GM19395 (cell line): ENCODE measurements around the gene ROPN1B.

Experiments used
- ATAC-seq: cut with Tn5 transposase; IDR thresholded peaks from one replicate; pipeline ENCODE4 v1.9.1; 2021; ENCODE audit warnings: mild to moderate bottlenecking, moderate library complexity; ENCODE audit not compliant: unreplicated experiment

ROPN1B gene

GRCh38 chr3:126003447-126004190 is 34.6 kb downstream of the ROPN1B start:
- ATAC-seq = no peak

GRCh38 chr3:126004217-126004616 is 35.2 kb downstream of the ROPN1B start:
- no peak for ATAC-seq

DNA sequence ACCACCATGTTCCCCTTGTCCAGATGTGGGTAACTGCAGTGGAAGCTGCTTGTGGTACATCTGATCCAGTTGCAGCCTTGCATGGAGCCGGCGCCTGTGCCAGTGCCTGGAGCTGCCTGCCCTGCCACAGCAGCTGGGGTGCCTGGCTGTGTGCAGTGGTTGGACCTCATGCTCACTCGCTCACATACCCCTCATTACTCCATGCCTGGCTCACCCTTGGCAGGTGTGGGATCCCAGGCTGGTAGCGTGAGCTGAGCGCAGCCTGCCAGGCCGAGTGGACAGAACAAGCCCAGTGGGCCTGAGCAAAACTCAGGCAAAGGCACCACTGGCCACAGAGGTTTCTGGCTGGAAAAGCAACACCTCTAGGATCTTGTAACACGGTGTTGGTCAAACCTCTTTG is 35.7 kb downstream of the ROPN1B start:
- no peak for ATAC-seq

DNA sequence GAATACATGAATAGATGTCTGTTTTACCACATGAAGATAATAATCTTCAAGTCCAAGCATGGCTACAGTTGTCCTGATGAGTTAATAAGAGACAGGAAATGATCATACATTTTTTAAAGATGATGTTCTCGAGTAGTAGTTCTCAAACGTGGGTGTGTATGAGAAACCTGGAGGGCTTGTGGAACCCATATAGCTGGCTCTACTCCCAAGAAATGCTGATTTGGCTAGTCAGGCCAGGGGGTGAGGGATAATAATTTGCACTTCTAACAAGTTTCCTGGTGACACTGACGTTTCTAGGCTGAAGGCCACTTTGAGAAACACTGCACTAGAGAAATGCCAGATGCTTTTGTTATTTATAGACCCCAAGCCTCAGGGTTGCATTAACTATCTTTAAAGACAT is 37.0 kb downstream of the ROPN1B start:
- no peak for ATAC-seq

- no peak for ATAC-seq
Observed at GRCh38 chr3:126008219-126008618, 39.2 kb downstream of the ROPN1B start.

GRCh38 chr3:126009181-126009580 is 40.2 kb downstream of the ROPN1B start:
- no peak for ATAC-seq

GRCh38 chr3:126013751-126014156 is 44.8 kb downstream of the ROPN1B start:
- ATAC-seq = no peak

DNA sequence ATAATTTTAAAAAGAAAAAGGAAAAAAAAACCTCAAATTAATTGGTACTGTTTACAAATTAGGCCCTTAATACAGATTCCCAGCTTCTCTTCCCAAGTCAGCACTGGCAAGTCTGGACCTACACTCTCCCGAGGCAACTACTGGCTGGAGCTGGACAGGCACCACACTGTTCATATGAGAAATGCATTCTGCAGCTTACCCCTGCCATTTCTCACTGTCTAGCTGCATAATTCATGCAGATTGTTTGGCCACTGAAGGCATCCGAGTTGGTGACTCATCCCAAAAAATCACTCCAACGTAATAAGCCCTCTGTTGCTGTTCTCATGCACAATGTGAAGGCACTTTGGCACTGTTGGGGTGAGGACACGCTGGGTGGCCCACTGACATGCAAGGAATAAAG is 45.3 kb downstream of the ROPN1B start:
- ATAC-seq = no peak

DNA sequence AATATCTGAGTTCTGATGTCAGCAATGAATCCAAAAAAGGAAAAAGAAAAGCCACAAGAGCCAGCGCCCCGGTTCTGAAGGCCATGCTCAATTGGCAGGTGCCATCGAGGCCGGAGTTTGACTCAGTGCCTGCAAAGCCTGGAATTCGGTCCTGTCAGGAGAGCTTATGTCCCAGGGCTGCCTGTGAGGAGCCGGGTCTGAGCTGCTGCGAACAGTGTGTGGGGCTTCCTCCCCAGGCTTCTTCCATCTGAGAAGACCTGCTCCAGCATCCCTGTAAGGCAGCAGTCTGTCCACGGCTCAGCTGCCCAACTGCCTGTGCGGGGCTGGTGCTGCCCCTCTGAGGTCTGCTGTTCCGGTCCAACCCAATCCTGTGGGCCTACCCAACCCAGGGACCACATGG is 46.1 kb downstream of the ROPN1B start:
- ATAC-seq = no peak

DNA sequence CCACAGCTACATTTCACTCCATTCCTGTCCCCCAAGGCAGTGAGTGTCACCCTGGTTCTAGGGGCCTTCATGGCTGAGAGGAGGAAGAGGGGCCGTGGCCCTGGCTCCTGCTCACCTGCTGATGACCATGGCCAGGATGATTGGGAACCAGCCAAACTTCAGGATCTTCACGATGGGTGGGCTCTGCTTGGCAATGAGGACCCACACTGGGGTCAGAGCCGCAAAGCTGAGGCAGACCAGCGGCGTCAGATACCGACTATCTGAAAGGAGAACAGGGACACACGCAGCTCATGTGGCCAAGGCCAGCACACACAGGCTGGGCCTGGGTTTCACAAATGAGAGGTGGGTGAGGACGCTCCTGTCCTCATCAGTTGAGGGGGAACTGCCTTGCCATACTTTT is 47.6 kb downstream of the ROPN1B start:
- ATAC-seq = no peak

- ATAC-seq = no peak
Observed at GRCh38 chr3:126017362-126017761, 48.4 kb downstream of the ROPN1B start.

DNA sequence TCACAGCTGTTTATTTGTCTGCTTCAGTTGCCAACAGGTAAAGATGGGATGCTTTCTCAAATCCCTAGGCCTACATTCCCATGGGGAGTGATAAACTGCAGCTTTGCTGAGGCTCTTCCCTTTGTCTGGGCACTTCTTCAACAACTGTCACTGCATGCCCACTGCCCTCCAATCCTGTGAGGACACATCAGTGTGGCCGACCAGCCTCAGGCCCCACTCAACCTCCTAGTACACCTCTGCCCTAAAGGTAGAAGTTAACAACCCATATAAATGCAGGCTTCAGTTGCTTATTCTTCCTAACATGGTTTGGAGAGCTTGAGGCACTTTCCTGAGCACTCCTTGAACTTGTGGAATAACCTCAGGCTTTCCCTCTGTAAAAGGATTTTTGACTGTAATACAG is 49.6 kb downstream of the ROPN1B start:
- ATAC-seq = no peak

GRCh38 chr3:126018995-126019394 is 50.0 kb downstream of the ROPN1B start:
- no peak for ATAC-seq

DNA sequence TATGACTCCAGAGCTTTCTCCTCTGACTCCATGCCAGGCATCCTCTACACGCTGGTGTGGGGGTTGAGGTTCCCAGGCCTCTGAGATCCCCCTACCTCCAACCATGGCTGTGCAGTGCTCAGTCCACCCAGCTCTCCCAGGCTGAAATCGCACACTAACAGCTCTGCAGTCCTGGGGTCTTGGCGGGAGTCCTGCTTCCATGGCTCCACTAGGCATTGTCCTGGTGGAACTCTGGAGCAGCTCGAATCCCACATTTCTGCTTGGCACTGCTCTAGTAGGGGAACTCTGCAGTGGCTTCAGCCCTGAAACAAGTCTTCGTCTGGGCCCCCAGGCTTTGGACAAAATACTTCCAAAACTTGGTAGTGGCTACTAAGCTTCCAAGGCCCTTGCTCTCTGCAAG is 50.7 kb downstream of the ROPN1B start:
- no peak for ATAC-seq

- ATAC-seq = no peak
Observed at GRCh38 chr3:126021224-126021623, 52.2 kb downstream of the ROPN1B start.

GRCh38 chr3:126021702-126022101 is 52.7 kb downstream of the ROPN1B start:
- ATAC-seq = no peak

DNA sequence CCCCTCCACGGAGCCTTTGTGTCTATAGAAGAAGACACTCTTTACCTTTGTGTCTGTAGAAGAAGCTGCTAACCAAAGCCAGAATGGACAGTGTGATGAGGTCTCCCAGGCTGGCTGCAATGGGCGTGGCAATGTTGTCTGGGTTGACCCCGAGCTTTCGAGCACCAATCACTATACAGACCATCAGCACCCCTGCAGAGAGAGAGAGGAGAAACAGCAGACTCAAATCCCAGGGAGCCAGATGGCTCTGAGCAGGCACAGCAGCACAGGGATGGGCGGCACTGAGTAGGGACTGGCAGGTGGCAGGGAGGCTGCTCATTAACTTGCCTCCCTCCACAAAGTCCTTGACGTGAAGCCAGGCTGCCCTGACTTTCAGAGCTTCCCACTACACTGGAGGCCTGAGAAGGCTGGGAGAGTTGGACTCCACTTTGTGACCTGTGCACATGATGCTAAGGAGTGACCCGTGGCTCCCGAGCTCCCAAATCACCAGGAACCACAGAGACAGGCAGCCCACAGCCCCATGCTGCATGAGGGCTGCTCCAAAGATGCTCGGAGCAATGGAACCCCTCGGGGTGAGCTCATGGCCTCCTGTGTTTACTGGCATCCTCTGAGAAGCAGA is 53.9 kb downstream of the ROPN1B start:
- no peak for ATAC-seq

DNA sequence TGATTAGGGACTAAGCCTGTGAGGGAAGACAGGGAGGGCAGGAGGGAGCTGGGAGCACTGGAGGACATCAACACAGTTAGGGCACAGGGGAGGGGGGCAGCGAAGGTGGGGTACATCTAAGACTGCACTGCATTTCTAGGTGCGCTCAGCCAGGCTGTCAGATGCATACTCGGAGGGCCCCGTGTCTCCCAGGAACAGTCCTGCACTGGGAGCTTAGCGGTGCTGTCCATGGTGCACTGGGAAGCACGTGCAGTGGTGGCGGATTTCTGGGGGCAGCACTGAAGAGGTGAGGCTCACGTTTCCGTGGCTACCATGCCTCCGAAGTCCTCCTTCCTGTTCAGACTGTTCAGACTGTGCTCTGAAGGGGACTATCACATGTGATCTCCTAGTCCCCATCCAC is 54.4 kb downstream of the ROPN1B start:
- ATAC-seq = no peak

DNA sequence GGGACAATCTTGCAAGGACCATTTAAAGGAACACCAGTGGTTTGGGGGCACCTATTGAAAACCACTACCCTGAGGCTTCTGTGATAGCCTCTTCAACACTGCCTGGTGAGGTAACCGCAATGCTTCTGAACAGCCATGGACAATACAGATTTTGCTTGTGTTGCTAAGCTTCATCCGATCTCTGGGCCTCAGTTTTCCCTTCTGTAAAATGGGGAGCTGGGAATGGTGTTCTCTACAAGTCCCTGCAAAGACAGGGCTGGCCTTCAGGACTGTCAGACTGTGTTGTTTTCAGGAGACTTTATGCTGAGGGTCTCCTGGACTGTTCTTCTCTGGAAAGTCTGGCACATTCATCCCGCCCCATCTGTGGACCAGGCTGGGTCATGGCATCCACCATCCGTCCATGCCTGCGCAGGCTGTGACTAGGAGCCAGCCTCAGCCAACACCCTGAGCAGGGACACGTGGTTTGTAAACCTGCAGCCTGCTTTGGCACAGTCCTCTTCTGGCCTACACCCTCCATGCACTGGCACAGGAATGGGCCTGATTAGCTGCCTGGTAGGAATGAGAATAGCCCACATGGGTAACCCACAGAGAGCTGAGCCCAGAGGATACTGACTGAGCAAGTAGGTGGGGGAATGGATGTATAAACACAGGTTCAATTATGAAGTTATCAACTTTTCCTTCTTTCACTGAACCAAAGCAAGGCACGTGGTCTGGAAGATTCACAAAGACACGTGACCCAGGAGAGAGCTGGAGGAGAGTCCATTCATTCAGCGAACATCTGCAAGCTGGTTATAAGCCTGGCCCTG is 55.3 kb downstream of the ROPN1B start:
- no peak for ATAC-seq

- ATAC-seq = no peak
Observed at GRCh38 chr3:126025116-126025729, 56.2 kb downstream of the ROPN1B start.

- ATAC-seq = no peak
Observed at GRCh38 chr3:126025862-126026261, 56.9 kb downstream of the ROPN1B start.
